DND-41 (cell line): ENCODE data around the gene MRPL53.

Experiments used
- EZH2 ChIP-seq: IDR thresholded peaks from 3 replicates; pipeline ENCODE4 v1.6.1; 2012; ENCODE audit warnings: borderline replicate concordance, low read depth, mild to moderate bottlenecking, moderate library complexity, low read length, inconsistent platforms; ENCODE audit not compliant: severe bottlenecking
- TF ChIP-seq, protein P1 (sequence below): IDR thresholded peaks from 2 replicates; pipeline ENCODE4 v1.5.1; 2012; ENCODE audit warnings: borderline replicate concordance, low read length, moderate library complexity, mild to moderate bottlenecking; ENCODE audit not compliant: poor library complexity, severe bottlenecking; ENCODE audit errors: extremely low read depth

- TF ChIP-seq, protein P1, sequence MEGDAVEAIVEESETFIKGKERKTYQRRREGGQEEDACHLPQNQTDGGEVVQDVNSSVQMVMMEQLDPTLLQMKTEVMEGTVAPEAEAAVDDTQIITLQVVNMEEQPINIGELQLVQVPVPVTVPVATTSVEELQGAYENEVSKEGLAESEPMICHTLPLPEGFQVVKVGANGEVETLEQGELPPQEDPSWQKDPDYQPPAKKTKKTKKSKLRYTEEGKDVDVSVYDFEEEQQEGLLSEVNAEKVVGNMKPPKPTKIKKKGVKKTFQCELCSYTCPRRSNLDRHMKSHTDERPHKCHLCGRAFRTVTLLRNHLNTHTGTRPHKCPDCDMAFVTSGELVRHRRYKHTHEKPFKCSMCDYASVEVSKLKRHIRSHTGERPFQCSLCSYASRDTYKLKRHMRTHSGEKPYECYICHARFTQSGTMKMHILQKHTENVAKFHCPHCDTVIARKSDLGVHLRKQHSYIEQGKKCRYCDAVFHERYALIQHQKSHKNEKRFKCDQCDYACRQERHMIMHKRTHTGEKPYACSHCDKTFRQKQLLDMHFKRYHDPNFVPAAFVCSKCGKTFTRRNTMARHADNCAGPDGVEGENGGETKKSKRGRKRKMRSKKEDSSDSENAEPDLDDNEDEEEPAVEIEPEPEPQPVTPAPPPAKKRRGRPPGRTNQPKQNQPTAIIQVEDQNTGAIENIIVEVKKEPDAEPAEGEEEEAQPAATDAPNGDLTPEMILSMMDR = no peak
- no peak for TF ChIP-seq EZH2
Observed at GRCh38 chr2:74515981-74516633, 43.6 kb upstream of the MRPL53 start.
